K562 (cell line): ENCODE results near the gene STIM1.

ENCODE experiments used
- ADNP ChIP-seq: fragments of 200-800 bp; sonication (Bioruptor generic); IDR thresholded peaks from 2 replicates; pipeline ENCODE4 v1.6.1; 2016; ENCODE audit warnings: missing genetic modification characterization, missing compliant biosample characterization
- ESRRA ChIP-seq: fragments of 450-650 bp; IDR thresholded peaks from 2 replicates; pipeline ENCODE4 v1.6.1; 2014; ENCODE audit warnings: low read depth, mild to moderate bottlenecking, moderate library complexity, borderline replicate concordance
- EZH2 ChIP-seq: IDR thresholded peaks from 2 replicates; pipeline ENCODE4 v1.6.1; 2012; ENCODE audit warnings: low read depth, mild to moderate bottlenecking, inconsistent platforms, low read length, borderline replicate concordance
- GABPA ChIP-seq: fragments of 200-800 bp; sonication (Bioruptor generic); conservative IDR thresholded peaks from 2 replicates; pipeline ENCODE4 v1.6.1; 2016; ENCODE audit warnings: low read depth, missing genetic modification characterization, missing compliant biosample characterization
- HDGF ChIP-seq: fragments of 450-650 bp; IDR thresholded peaks from 2 replicates; pipeline ENCODE4 v1.6.1; 2016
- JUN ChIP-seq, 2 experiments: sonication (generic) in 1 of 2; formaldehyde crosslinking in 1 of 2; IDR thresholded peaks; 2 replicates each; pipeline versions ENCODE4 v1.6.1 to v1.8.0; 2012 to 2022; ENCODE audit warnings: borderline replicate concordance in 2 of 2, mild to moderate bottlenecking in 2 of 2, improper control_type of control experiment in 1 of 2, low read depth in 1 of 2, low read length in 1 of 2, missing genetic modification reagents in 1 of 2
- NFIC ChIP-seq: fragments of 450-650 bp; IDR thresholded peaks from 2 replicates; pipeline ENCODE4 v1.6.1; 2017; ENCODE audit warnings: mild to moderate bottlenecking, inconsistent platforms
- NR2C2 ChIP-seq, 2 experiments: fragments of 200-800 bp in 1 of 2; sonication (Bioruptor generic) in 1 of 2; sonication (generic) in 1 of 2; formaldehyde crosslinking in 1 of 2; IDR thresholded peaks; 2 replicates each; pipeline versions ENCODE4 v1.6.1 to v1.8.0; 2016 to 2022; ENCODE audit warnings: mild to moderate bottlenecking in 1 of 2, missing compliant biosample characterization in 1 of 2, missing genetic modification characterization in 1 of 2, missing genetic modification reagents in 1 of 2
- SIX5 ChIP-seq, 2 experiments: IDR thresholded peaks; 2 replicates each; pipeline ENCODE4 v1.6.1; 2011; ENCODE audit warnings: low read length in 2 of 2, borderline replicate concordance in 1 of 2, low read depth in 1 of 2, mild to moderate bottlenecking in 1 of 2, moderate library complexity in 1 of 2; ENCODE audit not compliant: insufficient read depth in 1 of 2
- ZC3H4 ChIP-seq: sonication (generic); formaldehyde crosslinking; IDR thresholded peaks from 2 replicates; pipeline ENCODE4 v1.9.0; 2021; ENCODE audit warnings: missing genetic modification reagents, borderline replicate concordance
- TF ChIP-seq, protein P1 (sequence below), 3 experiments: IDR thresholded peaks in 2 of 3; conservative IDR thresholded peaks in 1 of 3; 2 replicates each; pipeline ENCODE4 v1.5.1; 2011 to 2012; ENCODE audit warnings: low read length in 3 of 3, mild to moderate bottlenecking in 3 of 3, control low read depth in 2 of 3, improper control_type of control experiment in 1 of 3, inconsistent platforms in 1 of 3, low read depth in 1 of 3, mixed read lengths in 1 of 3, moderate library complexity in 1 of 3; ENCODE audit not compliant: insufficient read depth in 2 of 3

- TF ChIP-seq ESRRA, result no peak
- TF ChIP-seq, protein P1, sequence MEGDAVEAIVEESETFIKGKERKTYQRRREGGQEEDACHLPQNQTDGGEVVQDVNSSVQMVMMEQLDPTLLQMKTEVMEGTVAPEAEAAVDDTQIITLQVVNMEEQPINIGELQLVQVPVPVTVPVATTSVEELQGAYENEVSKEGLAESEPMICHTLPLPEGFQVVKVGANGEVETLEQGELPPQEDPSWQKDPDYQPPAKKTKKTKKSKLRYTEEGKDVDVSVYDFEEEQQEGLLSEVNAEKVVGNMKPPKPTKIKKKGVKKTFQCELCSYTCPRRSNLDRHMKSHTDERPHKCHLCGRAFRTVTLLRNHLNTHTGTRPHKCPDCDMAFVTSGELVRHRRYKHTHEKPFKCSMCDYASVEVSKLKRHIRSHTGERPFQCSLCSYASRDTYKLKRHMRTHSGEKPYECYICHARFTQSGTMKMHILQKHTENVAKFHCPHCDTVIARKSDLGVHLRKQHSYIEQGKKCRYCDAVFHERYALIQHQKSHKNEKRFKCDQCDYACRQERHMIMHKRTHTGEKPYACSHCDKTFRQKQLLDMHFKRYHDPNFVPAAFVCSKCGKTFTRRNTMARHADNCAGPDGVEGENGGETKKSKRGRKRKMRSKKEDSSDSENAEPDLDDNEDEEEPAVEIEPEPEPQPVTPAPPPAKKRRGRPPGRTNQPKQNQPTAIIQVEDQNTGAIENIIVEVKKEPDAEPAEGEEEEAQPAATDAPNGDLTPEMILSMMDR (IDR thresholded peaks at IDR 0.05 in 2 of 3, conservative IDR thresholded peaks at IDR 0.05 in 1 of 3; ENCODE audit: insufficient read depth in 2 of 3, low read depth in 1 of 3, low read length in 3 of 3), result no peak
- TF ChIP-seq ADNP (tag), result 0 out of 2 replicates have a peak, but pooled peaks have one; percentile 19
- no peak for TF ChIP-seq JUN (IDR thresholded peaks at IDR 0.05; ENCODE audit: borderline replicate concordance, low read depth, low read length)
- no peak for TF ChIP-seq JUN (CRISPR knock-in tag; IDR thresholded peaks at IDR 0.05; ENCODE audit: borderline replicate concordance)
- TF ChIP-seq HDGF, result no peak
- no peak for TF ChIP-seq SIX5 (IDR thresholded peaks at IDR 0.05; ENCODE audit: borderline replicate concordance in 1 of 2, insufficient read depth in 1 of 2, low read depth in 1 of 2, low read length in 2 of 2)
- no peak for TF ChIP-seq ZC3H4 (CRISPR knock-in tag)
- TF ChIP-seq EZH2, result no peak
- no peak for TF ChIP-seq GABPA (tag)
- no peak for TF ChIP-seq NR2C2 (CRISPR knock-in tag; IDR thresholded peaks at IDR 0.05)
- TF ChIP-seq NR2C2 (tag; IDR thresholded peaks at IDR 0.05), result no peak
- TF ChIP-seq NFIC, result no peak
Observed at GRCh38 chr11:3853545-3853842, 2.0 kb upstream of the STIM1 start.
